ENCODE measurements around the gene BOK. TPM values are rescaled to one million over a fixed set of nuclear protein-coding genes. Genes with fewer than 3 reads are reported as not detected.

The BOK gene
- total RNA-seq, 6 experiments from 2014 or later = 50.1 to 119 (median 90.5) TPM

DNA sequence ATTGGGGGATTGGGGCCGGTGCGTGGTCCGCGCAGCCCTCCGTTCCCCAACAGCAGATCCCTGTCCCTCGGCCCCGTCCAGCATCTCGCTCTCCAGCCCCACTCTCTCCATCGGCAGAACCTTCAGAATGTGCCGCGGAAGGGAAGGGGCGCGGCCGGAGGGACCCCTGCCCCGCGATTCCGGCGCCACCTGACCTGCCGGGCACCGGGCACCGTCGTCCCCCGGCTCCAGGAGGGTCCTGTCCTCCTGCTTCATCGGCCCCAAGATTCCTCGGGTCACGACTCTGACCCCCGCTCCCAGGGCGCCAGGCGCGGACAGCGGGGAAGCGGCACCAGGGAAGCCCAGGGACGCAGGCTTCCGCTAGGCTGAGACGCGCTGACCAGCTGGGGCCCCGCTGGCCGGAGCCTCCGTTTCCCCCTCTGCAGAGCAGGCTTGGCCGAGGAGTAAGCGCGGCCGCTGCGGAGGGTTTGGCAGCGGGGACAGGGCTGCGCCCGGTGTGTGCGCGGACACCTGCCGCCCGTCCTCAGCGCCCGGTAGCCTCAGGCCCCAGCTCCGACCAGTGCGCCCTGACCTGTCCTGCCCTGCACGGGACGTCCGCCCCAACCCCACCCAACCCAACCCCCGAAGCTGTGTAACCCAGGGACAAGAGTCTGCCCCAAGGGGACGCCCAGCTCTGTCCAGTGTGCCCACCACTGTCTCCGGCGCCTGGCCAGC is 16.8 kb upstream of the BOK start:
- Histone ChIP-seq H3K36me3 (no peaks in the 10 kb centered on the region), H3K4me3 (no peak overlapping the region), H3K27me3 (no peaks in the 10 kb centered on the region), H3K4me1 (peaks cover 0 to 7% (median 0%) of the 10 kb centered on the region in 4 donors), H3K9me3 (no peaks in the 10 kb centered on the region), H3K27ac (no peak overlapping the region)
- ATAC-seq = peak; percentile 10 to 32 (median 22)
- 11% methylated on average over 11 of the region's 62 CpGs for WGBS (ENCODE audit: insufficient coverage, low coverage, low lambda C conversion rate, missing lambda C conversion rate)
- intact Hi-C loops (cut with DNase I) = no loop called here
- TF ChIP-seq, protein P1, sequence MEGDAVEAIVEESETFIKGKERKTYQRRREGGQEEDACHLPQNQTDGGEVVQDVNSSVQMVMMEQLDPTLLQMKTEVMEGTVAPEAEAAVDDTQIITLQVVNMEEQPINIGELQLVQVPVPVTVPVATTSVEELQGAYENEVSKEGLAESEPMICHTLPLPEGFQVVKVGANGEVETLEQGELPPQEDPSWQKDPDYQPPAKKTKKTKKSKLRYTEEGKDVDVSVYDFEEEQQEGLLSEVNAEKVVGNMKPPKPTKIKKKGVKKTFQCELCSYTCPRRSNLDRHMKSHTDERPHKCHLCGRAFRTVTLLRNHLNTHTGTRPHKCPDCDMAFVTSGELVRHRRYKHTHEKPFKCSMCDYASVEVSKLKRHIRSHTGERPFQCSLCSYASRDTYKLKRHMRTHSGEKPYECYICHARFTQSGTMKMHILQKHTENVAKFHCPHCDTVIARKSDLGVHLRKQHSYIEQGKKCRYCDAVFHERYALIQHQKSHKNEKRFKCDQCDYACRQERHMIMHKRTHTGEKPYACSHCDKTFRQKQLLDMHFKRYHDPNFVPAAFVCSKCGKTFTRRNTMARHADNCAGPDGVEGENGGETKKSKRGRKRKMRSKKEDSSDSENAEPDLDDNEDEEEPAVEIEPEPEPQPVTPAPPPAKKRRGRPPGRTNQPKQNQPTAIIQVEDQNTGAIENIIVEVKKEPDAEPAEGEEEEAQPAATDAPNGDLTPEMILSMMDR (IDR thresholded peaks at IDR 0.05) = no peak
- TF ChIP-seq POLR2A (IDR thresholded peaks at IDR 0.05) = no peak
- peak in 1 of 3 donors; percentile 48 for DNase-seq

GRCh38 chr2:241542278-241542605 is 16.3 kb upstream of the BOK start:
- Histone ChIP-seq H3K27me3 (no peaks in the 10 kb centered on the region), H3K27ac (no peak overlapping the region), H3K4me1 (peaks cover 0 to 7% (median 0%) of the 10 kb centered on the region in 4 donors), H3K4me3 (no peak overlapping the region), H3K9me3 (no peaks in the 10 kb centered on the region), H3K36me3 (no peaks in the 10 kb centered on the region)
- no CpG with 5 or more reads among the region's 15 CpGs for WGBS (ENCODE audit: insufficient coverage, low coverage, low lambda C conversion rate, missing lambda C conversion rate)
- DNase-seq = peak in 1 of 3 donors; percentile 59
- ATAC-seq = peak in 3 of 4 donors; percentile 6 to 46 (median 31)
- no peak for TF ChIP-seq POLR2A (IDR thresholded peaks at IDR 0.05)
- TF ChIP-seq, protein P1 (IDR thresholded peaks at IDR 0.05) = no peak
- intact Hi-C loops (cut with DNase I) = no loop called here

- ATAC-seq (no peak), DNase-seq (no peak)
- H3K4me1 ChIP-seq = peaks cover 0 to 15% (median under 1%) of the 10 kb centered on the region in 4 donors
- no peak overlapping the region for H3K27ac ChIP-seq
- TF ChIP-seq POLR2A (IDR thresholded peaks at IDR 0.05) = no peak
- TF ChIP-seq, protein P1 (IDR thresholded peaks at IDR 0.05) = no peak
- H3K4me3 ChIP-seq = no peak overlapping the region
- no peaks in the 10 kb centered on the region for H3K36me3 ChIP-seq
- no peaks in the 10 kb centered on the region for H3K9me3 ChIP-seq
- intact Hi-C loops (cut with DNase I) = no loop called here
- 49% methylated on average over 10 of the region's 10 CpGs for WGBS (ENCODE audit: insufficient coverage, low coverage, low lambda C conversion rate, missing lambda C conversion rate)
- no peaks in the 10 kb centered on the region for H3K27me3 ChIP-seq
Measured at GRCh38 chr2:241545106-241545505, 13.4 kb upstream of the BOK start.

DNA sequence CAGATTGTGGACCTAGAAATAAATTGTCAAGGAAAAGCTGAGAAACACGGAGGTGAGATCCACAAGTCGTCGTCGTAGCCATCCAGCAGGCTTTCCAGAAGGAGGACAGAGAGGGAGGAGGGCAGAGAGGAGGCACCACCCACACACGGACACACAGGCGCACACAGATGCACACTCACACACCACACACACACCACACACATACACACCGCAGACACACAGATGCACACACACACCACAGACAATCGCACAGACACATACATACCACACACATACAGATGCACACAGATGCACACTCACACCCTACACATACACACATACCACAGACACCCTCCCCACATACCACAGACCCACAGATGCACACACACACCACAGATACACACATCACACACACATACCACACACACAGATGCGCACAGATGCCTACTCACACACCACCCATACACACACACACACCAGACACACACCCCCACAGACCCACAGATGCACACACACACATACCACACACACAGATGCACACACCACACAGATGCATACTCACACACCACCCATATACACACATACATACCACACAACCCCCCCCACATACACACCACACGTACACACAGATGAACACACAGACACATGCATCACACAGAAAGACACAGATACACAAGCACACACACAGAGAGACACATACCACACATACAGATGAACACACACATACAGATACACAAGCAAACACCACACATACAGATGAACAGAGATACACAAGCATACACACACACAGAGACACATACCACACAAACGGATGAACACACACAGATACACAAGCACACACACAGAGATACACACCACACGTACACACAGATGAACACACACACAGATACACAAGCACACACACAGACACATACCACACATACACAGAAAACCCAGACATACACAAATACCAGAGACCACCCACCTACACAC is 12.7 kb upstream of the BOK start:
- no peak for ATAC-seq
- Histone ChIP-seq H3K4me3 (no peak overlapping the region), H3K36me3 (no peaks in the 10 kb centered on the region), H3K27ac (no peak overlapping the region), H3K27me3 (no peaks in the 10 kb centered on the region), H3K9me3 (no peaks in the 10 kb centered on the region), H3K4me1 (peaks cover 0 to 22% (median 4%) of the 10 kb centered on the region in 4 donors)
- TF ChIP-seq, protein P1 (IDR thresholded peaks at IDR 0.05) = no peak
- TF ChIP-seq POLR2A (IDR thresholded peaks at IDR 0.05) = no peak
- WGBS (ENCODE audit: insufficient coverage, low coverage, low lambda C conversion rate, missing lambda C conversion rate) = 63% methylated on average over 10 of the region's 12 CpGs
- DNase-seq = no peak
- intact Hi-C loops (cut with DNase I) = no loop called here
